Effector memory CD4-positive, alpha-beta T cell (primary cell): ENCODE results near the gene C5AR1.
"Not testable (repeated sequence)": the region's sequence is repeated elsewhere in the genome, so short reads cannot be mapped to it uniquely, and the experiment has no call there.

ENCODE experiments used
- DNase-seq, 3 donors: peaks; one replicate each; pipeline ENCODE4 v3.0.0-alpha.2; 2020
- H3K27ac ChIP-seq: 2 replicates; pipeline ENCODE4 v1.7.0; 2013; ENCODE audit warnings: mild to moderate bottlenecking, low read length, moderate library complexity; ENCODE audit not compliant: insufficient read depth, poor library complexity, severe bottlenecking
- H3K27me3 ChIP-seq: replicated peaks from 2 replicates; pipeline ENCODE4 v1.7.0; 2013; ENCODE audit warnings: mild to moderate bottlenecking, low read length; ENCODE audit not compliant: insufficient read depth, control insufficient read depth, poor library complexity, severe bottlenecking
- H3K36me3 ChIP-seq: 2 replicates; pipeline ENCODE4 v1.7.0; 2013; ENCODE audit warnings: mild to moderate bottlenecking, low read length, moderate library complexity; ENCODE audit not compliant: control insufficient read depth, insufficient read depth
- H3K4me1 ChIP-seq: 2 replicates; pipeline ENCODE4 v1.7.0; 2013; ENCODE audit warnings: low read length, mild to moderate bottlenecking; ENCODE audit not compliant: control insufficient read depth, insufficient read depth, poor library complexity, severe bottlenecking
- H3K4me3 ChIP-seq: 2 replicates; pipeline ENCODE4 v1.7.0; 2013; ENCODE audit warnings: low read length, low read depth, mild to moderate bottlenecking; ENCODE audit not compliant: insufficient read depth, poor library complexity, severe bottlenecking
- H3K9me3 ChIP-seq: 2 replicates; pipeline ENCODE4 v1.7.0; 2013; ENCODE audit warnings: mild to moderate bottlenecking, low read length, moderate library complexity; ENCODE audit not compliant: control insufficient read depth

C5AR1 gene

GRCh38 chr19:47324502-47324901 lies 14.8 kb downstream of the C5AR1 start:
- H3K9me3 ChIP-seq = no peaks in the 10 kb centered on the region
- no peaks in the 10 kb centered on the region for H3K36me3 ChIP-seq
- DNase-seq = no peak
- no peaks in the 10 kb centered on the region for H3K4me1 ChIP-seq
- no peak overlapping the region for H3K4me3 ChIP-seq
- no peaks in the 10 kb centered on the region for H3K27me3 ChIP-seq
- no peak overlapping the region for H3K27ac ChIP-seq

DNA sequence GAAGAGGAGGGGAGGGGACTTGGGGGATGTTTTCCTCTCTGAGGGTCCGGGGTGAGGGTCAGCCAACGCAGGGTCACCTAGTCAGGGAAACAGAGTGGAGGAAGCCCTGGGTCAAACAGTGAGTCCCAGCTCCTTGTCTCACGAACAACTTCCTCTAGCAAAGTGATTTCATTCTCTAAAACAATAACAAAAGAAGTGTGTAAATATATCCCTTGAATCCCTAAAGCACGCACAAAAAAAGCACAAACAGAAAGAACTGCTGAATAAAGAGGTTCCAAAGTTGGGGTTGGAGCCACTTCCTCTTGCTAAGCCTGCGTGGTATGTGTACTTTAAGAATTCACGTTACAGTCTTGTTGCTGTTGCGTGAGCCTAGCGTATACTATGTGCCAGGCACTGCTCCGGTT lies 20.8 kb downstream of the C5AR1 start:
- Histone ChIP-seq H3K9me3 (no peaks in the 10 kb centered on the region), H3K4me1 (no peaks in the 10 kb centered on the region), H3K4me3 (no peak overlapping the region), H3K27ac (no peak overlapping the region), H3K36me3 (no peaks in the 10 kb centered on the region), H3K27me3 (no peaks in the 10 kb centered on the region)
- no peak for DNase-seq

DNA sequence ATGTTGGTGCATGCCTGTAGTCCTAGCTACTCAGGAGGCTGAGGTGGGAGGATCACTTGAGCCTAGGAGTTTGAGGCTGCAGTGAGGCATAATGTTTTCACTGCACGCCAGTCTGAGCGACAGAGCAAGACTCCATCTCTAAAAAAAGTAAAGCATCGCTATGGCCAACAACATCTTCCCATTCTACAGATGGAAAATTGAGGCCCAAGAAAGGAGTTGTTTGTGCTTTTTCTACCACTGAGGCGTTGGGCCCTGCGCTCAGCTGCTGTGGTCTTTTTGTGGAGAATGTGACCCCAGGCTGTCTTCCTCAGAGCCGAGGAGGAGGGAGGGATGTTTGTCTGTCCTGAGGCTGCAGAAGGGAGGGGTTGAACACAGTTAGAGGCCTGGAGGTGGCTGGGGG lies 21.8 kb downstream of the C5AR1 start:
- Histone ChIP-seq H3K27ac (no peak overlapping the region), H3K4me1 (peaks cover 3% of the 10 kb centered on the region), H3K36me3 (no peaks in the 10 kb centered on the region), H3K27me3 (no peaks in the 10 kb centered on the region), H3K4me3 (no peak overlapping the region), H3K9me3 (no peaks in the 10 kb centered on the region)
- no peak for DNase-seq

- Histone ChIP-seq H3K27ac (no peak within 1 kb of the TSS), H3K27me3 (no peaks in the 10 kb centered on the region), H3K4me3 (no peak within 1 kb of the TSS), H3K36me3 (no peaks in the 10 kb centered on the region), H3K9me3 (no peaks in the 10 kb centered on the region), H3K4me1 (peaks cover 3% of the 10 kb centered on the region)
- no peak for DNase-seq
Observed at GRCh38 chr19:47331931-47332547, 22.4 kb downstream of the C5AR1 start, which contains the start of gene C5AR2. Gene C5AR2, plus strand, starts transcription at chr19:47332175. Its CDS starts 8,625 bp downstream, at chr19:47340800.

DNA sequence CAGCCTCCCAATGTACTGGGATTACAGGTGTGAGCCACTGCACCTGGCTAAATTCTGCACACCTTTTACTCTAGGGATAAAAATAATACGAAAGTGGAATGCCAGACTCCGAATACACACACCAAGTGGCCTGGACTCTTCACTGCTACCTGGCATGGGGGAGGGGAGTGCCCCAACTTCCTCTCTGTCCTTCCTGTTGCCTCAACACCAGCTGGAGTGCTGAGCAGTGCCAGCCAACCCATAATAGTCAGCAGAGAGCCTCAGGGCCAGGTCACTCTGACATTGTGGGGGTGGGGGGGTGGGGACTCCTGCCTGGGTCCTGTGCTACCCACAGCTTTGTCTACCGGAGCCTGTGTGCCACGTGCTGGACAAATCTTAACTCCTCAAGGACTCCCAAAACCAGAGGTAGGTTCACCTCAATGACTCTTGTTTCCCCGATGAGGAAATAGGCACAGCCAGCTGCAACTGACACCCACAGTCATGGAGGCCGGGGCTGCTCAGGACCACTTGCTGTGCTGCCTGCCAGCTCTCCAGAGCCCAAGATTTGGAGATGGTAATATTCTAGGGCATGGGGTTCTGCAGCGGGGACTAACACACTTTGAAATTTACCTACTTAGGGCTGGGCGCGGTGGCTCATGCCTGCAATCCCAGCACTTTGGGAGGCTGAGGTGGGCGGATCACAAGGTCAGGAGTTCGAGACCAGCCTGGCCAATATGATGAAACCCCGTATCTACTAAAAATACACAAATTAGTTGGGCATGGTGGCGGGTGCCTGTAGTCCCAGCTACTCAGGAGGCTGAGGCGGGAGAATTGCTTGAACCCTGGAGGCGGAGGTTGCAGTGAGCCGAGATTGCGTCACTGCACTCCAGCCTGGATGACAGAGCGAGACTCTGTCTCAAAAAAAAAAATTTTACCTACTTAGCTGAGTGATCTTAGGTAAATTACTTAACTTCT lies 27.4 kb downstream of the C5AR1 start:
- H3K4me1 ChIP-seq, H3K27ac ChIP-seq, H3K27me3 ChIP-seq, H3K4me3 ChIP-seq, DNase-seq, H3K9me3 ChIP-seq, H3K36me3 ChIP-seq: not testable (repeated sequence)

DNA sequence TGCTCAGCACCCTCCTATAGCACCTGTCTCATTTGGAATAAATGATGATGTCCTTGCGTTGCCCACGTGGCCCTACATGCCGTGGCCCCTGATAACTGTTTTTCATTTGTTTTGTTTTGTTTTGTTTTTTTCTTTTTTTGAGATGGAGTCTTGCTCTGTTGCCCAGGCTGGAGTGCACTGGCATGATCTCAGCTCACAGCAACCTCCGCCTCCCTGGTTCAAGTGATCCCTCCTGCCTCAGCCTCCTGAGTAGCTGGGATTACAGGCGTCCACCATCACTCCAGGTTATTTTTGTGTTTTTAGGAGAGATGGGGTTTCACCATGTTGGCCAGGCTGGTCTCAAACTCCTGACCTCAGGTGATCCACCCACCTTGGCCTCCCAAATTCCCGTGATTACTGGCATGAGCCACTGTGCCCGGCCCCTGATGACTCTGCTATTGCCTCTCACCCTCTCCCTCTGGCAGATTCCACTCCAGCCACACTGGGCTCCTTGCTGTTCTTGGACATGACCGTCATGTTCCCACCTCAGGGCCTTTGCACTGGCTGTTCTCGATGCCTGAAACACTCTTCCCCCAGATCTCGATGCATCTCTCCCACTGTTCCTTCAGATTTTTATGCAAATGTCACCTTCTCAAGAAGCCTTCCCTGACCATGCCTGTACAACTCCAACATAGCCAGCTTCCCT lies 29.7 kb downstream of the C5AR1 start:
- H3K27me3 ChIP-seq = no peaks in the 10 kb centered on the region
- no peak overlapping the region for H3K27ac ChIP-seq
- DNase-seq = no peak

GRCh38 chr19:47340477-47341208 lies 31.0 kb downstream of the C5AR1 start:
- no peaks in the 10 kb centered on the region for H3K9me3 ChIP-seq
- DNase-seq = no peak
- no peaks in the 10 kb centered on the region for H3K36me3 ChIP-seq
- no peaks in the 10 kb centered on the region for H3K27me3 ChIP-seq
- no peak overlapping the region for H3K27ac ChIP-seq
- H3K4me3 ChIP-seq = no peak overlapping the region
- H3K4me1 ChIP-seq = peaks cover 3% of the 10 kb centered on the region

More for the DNA sequence above, 29.7 kb downstream of the C5AR1 start:
- Histone ChIP-seq H3K36me3 (no peaks in the 10 kb centered on the region), H3K9me3 (no peaks in the 10 kb centered on the region), H3K4me3 (no peak overlapping the region), H3K4me1 (peaks cover 3% of the 10 kb centered on the region)

GRCh38 chr19:47341734-47342133 lies 32.1 kb downstream of the C5AR1 start:
- H3K4me1 ChIP-seq = no peaks in the 10 kb centered on the region
- H3K27ac ChIP-seq = no peak overlapping the region
- no peaks in the 10 kb centered on the region for H3K9me3 ChIP-seq
- no peaks in the 10 kb centered on the region for H3K36me3 ChIP-seq
- no peak overlapping the region for H3K4me3 ChIP-seq
- DNase-seq = no peak
- no peaks in the 10 kb centered on the region for H3K27me3 ChIP-seq

- no peaks in the 10 kb centered on the region for H3K36me3 ChIP-seq
Observed at GRCh38 chr19:47343194-47343802, 33.6 kb downstream of the C5AR1 start.

More at GRCh38 chr19:47343194-47343802, 33.6 kb downstream of the C5AR1 start:
- DNase-seq = no peak
- Histone ChIP-seq H3K27me3 (no peaks in the 10 kb centered on the region), H3K4me3 (no peak overlapping the region), H3K9me3 (no peaks in the 10 kb centered on the region), H3K4me1 (no peaks in the 10 kb centered on the region), H3K27ac (no peak overlapping the region)
